SU-DHL-6 (cell line): ENCODE data around the gene PIGL.

Source experiments
- EZH2phosphoT487 ChIP-seq: fragments of 200-600 bp; sonication (generic), shearing (Covaris generic); conservative IDR thresholded peaks from 2 replicates; pipeline ENCODE4 v1.6.1; 2018; ENCODE audit warnings: mild to moderate bottlenecking, antibody characterized with exemption, low read length, moderate library complexity, mixed read lengths
- TF ChIP-seq, protein P1 (sequence below): fragments of 200-600 bp; sonication (generic); IDR thresholded peaks from one replicate; pipeline ENCODE4 v1.5.1; 2017; ENCODE audit warnings: antibody characterized with exemption, mild to moderate bottlenecking, low read length, moderate library complexity; ENCODE audit not compliant: insufficient read depth, poor library complexity, severe bottlenecking

DNA sequence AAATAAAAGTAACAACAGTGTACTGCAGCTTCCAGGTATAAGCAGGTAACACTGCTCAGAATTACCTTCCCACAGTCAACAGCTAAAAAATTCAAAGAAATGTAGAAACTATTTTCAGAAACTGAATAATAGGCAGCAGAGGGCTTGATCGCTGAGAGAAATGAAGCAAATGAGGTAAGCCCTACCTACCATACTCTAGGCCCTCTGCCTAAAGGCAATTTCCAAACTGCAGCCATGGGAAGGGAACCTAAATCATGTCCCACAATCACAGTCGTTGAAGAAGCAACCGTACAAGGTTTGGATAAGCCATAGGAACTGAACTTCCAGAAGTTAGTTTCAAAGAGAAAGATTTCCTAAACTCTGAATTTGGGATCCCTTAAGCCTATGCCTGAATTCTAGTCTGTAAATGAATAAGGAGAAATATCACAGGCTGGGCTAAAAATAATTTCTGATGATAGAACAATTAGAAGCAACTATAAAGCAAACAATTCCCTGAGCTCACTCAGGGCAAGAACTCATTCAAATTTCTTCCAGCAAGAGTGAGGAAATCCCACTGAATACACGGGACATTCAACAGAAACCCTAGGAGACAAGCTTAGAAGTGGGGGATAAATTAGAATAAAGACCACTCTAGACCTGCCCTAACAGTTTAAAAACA lies 26.2 kb upstream of the PIGL start:
- TF ChIP-seq, protein P1, sequence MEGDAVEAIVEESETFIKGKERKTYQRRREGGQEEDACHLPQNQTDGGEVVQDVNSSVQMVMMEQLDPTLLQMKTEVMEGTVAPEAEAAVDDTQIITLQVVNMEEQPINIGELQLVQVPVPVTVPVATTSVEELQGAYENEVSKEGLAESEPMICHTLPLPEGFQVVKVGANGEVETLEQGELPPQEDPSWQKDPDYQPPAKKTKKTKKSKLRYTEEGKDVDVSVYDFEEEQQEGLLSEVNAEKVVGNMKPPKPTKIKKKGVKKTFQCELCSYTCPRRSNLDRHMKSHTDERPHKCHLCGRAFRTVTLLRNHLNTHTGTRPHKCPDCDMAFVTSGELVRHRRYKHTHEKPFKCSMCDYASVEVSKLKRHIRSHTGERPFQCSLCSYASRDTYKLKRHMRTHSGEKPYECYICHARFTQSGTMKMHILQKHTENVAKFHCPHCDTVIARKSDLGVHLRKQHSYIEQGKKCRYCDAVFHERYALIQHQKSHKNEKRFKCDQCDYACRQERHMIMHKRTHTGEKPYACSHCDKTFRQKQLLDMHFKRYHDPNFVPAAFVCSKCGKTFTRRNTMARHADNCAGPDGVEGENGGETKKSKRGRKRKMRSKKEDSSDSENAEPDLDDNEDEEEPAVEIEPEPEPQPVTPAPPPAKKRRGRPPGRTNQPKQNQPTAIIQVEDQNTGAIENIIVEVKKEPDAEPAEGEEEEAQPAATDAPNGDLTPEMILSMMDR: no peak
- no peak for TF ChIP-seq EZH2phosphoT487
